Putamen (tissue), 1 donor: ENCODE measurements around the gene SOX30.
"Not testable (repeated sequence)": the region's sequence is repeated elsewhere in the genome, so short reads cannot be mapped to it uniquely, and the experiment has no call there.

Source experiments
- DNase-seq: peaks from one replicate; pipeline ENCODE4 v3.0.0-alpha.2; 2016; ENCODE audit warnings: low spot score

SOX30 gene

GRCh38 chr5:157652377-157652692, at the start of gene SOX30:
Gene SOX30 (minus strand): TSS chr5:157652438. CDS start chr5:157652078, 360 bp downstream.
- DNase-seq, result no peak

DNA sequence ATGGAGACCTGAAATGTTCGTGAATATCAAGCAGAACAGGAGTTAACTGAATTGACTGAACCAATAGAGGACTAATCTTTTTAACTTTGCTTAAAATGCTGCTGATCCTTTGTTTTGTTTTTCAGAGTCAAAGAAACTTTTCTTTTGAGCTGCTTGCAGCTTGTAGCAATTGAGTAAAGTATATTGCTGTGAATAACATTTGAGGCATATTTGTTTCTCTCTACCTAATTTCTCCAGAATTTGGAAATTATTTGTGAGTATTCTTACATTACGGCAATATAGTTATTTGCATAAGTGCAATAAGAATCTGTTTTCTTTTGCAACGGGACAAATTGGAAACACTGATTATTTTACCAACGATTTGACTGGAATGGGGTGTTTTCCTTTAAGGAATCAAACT, 46.4 kb upstream of the SOX30 start:
- not testable (repeated sequence) for DNase-seq

- not testable (repeated sequence) for DNase-seq
Observed at GRCh38 chr5:157696154-157696553, 43.9 kb upstream of the SOX30 start.

- DNase-seq, result not testable (repeated sequence)
Observed at GRCh38 chr5:157693816-157694215, 41.6 kb upstream of the SOX30 start.

DNA sequence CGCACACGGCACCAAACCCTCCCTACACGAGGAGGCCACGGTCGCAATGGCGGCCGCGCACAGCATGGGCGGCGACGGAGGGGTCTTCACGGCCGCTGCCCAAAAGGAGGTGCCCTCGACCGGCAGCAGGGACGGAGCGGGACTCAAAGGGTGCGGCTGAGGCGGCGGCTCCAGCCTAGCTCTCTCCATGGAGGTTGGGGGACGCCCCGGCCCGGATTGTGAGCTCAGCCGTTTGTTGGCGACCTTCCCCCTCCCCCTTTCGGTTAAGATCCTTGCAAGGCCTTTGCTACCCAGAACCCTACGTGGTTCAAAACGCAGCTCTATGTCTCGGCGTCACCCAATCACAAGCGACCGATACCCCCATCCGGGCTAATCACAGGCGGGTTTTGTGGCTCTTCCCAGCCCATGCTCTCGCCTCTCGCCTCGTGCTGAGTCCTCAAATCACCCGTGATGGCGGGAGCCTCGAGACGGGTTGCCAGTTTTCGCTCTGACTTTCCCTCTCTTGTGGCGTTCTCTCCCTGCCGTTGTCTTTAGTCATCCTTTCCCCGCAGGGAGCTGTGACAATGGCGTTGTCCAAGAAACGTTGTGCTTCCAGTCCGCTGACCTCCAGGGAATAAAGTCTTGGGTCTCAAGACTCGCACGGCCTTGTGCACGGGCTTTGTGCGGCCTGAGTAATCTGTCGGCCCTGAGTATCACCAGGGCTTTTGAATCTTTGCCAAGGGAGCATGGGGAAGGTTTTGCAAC, 38.6 kb upstream of the SOX30 start:
- DNase-seq, result no peak

DNA sequence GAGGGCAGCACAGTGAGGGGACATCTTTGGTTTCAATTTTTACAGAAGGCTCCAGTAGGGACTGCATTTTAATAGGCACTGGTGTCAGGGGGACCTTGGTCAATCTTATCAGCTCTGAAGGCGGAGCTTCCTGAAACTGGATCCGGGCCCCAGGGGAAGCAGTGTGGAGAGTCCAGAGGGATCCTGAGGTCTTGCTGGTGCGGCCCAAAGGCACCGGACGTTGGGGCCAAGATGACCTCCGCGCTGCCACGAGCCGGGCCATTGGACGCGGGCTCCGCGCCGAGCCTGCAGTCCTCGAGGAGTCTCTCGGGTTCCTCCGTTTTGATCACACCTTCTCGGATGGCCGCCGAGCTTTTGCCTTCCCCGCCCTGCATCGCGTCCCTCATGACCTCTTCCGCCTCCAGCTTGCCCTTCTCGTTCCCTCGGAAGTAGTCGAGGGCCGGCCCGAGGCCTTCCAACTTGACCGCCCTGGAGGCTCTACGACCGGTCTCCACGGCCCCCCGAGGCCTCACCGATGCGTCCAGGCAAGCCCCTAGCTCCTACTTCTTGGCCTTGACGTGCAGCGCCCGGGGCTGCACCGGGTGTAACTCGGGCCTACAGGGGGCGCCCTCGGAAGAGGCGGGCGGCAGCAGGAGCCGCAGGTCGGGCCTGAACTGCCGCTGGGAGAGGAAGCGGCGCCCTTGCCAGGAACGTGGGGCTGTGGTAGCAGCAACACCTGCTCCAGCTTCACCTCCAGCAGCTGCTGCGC, 37.9 kb upstream of the SOX30 start:
- no peak for DNase-seq

DNA sequence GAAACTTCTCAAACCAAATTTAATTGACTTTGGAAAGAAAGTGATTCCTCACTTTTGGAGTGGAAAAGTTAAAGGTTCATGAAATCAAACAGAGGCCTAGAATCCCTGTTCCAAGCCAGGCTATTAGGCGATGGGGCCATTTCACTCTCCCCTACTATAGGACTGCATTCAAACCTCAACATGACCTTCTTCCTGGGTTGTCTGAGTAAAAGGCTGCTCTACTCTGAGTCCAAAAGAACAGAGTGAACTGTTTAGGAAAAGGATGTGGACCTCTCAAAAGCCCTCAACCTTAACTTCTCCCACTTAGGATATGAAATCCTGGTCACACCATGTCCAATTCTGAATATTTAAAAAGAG, 34.9 kb upstream of the SOX30 start:
- DNase-seq, result no peak

GRCh38 chr5:157686276-157687197, 34.3 kb upstream of the SOX30 start:
- DNase-seq, result not testable (repeated sequence)

GRCh38 chr5:157682257-157682656, 30.0 kb upstream of the SOX30 start:
- DNase-seq, result no peak

- DNase-seq, result no peak
Observed at GRCh38 chr5:157681048-157681447, 28.8 kb upstream of the SOX30 start.

- DNase-seq, result no peak
Observed at GRCh38 chr5:157680239-157680638, 28.0 kb upstream of the SOX30 start.

GRCh38 chr5:157679801-157680200, 27.6 kb upstream of the SOX30 start:
- DNase-seq, result no peak

DNA sequence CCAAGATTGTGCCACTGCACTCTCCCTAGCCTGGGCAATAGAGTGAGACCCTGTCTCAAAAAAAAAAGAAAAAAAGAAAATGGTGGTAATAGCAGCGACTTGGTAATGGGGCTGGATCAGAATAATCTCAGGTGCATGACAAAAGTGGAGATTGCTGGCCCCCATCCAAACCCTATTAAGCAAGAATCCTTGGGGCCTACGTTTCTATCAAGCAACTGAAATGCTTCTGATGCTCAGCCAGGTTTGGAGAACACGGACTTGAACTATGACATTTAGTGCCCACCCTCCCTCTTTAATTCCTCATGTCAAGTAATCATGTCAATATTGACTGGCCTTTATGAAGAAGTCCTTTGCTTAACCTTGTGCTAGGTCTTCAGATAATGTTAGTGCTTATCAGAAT, 25.7 kb upstream of the SOX30 start:
- DNase-seq, result no peak

DNA sequence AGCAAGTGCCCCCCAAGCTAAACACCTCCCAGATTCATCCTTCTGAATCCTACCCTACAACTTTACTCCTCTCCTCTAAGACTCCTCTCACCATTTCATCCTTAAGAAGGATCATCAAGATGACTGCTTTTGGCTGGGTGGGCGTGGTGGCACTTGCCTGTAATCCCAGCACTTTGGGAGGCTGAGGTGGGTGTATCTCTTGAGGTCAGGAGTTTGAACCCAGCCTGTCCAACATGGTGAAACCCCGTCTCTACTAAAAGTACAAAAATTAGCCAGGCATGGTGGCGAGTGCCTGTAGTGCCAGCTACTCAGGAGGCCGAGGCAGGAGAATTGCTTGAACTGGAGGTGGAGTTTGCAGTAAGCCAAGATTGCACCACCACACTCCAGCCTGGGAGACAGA, 22.1 kb upstream of the SOX30 start:
- DNase-seq, result not testable (repeated sequence)

- DNase-seq, result no peak
Observed at GRCh38 chr5:157672976-157673375, 20.7 kb upstream of the SOX30 start.

DNA sequence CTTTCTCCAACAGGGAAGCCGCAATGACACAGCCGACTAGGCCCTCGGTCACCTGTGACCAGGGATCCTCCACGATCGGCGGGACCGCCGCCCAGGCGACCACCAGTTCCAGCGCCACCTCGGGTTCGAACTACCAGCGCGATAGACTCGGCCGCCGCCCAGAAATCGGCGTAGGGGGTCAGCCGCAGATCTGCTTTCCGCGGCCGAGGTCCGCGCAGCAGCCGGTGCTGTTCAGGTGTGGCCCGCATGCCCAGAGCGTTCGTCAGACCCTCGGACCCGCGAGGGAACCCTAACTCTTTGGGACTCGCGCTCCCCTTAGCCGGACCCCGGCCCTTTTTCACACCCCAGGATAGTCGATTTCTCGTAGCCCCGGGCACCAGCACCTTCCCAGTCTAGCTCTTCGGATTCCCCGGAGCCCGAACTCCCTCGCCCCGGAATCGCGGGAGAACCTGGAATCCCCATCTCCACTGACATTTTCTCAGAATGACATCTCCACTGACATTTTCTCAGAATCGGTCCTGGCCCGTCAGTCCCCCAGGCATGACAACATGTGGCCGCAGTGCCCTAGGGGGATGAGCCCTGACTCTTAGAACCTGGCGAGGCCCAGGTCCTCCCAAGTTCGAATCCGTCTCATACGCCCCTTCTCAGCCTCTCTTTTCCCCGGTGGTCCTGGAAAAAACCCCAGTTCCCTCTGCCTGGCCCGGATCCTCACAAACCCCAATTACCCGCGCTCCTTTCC, 19.5 kb upstream of the SOX30 start:
- no peak for DNase-seq

DNA sequence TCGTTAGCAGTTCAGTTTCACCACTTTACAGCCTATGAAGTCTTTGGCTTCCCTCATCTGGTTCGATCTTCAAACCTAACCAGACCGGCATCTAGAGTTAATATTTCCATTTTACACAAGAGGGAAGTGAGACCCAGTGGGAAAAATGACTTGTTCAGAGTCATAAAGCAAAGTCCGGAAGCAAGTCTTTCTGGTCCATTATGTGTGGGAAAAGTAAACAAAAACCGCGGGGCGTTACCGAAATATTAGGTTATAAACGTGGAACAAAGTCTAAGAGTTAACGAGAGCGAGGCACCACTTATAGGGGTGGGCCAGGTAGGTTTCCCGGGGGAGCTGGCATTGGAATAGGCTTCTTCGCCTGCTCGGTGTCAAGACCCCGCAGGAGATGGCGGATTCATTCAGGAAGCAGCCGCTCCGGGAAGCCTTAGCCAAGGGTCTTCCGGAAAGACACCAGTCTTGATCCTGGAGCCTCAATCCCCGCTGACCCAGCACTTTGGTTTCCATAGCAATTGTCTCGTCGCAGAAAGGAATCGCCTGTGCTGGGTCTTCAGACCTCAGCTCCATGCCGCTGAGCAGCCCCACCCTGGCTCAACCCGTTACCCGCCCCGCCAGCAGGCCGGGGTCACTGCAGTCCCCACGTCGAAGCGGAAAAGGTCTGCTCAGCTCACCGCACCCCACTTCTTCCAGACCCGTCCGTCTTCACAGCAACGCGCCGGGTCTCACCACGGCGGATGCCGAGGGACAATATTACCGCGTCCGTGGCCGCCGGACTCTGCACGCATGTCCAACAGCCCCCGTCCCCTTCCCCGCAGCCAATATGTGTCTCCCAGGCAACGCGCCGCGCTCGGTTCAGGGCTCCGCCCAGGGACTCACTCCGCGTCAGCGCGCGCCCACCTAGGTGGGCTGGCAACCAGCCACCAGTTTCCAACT, 18.7 kb upstream of the SOX30 start, which contains the start of gene C5orf52:
Gene C5orf52, plus strand, starts transcription at position 872 of the 930 bp plus-strand sequence. CDS start 82 bp downstream, outside the sequence.
- no peak for DNase-seq

- no peak for DNase-seq
Observed at GRCh38 chr5:157669701-157670097, 17.5 kb upstream of the SOX30 start.

- no peak for DNase-seq
Observed at GRCh38 chr5:157668356-157668755, 16.1 kb upstream of the SOX30 start.

DNA sequence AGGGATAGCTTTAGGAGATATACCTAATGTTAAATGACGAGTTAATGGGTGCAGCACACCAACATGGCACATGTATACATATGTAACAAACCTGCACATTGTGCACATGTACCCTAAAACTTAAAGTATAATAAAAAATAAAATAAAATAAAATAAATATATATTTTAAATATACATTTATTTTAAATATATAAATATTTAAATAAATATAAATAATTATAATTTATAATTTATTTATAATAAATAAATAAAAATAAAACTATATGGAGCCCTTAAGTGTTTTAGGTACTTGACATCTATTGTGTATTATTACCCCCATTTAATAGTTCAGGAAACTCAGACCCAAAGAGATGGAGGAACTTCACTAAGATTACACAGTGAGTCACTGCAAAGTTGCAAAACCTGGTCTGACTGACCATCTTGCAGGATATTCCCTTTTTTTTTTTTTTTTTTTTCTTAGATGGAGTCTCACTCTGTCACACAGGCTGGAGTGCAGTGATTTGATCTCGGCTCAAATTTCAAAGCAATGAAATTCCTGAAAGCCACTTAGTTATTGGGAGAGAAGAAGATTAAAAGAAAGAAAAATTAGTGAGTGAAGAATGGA, 13.3 kb upstream of the SOX30 start:
- DNase-seq, result no peak
